ENCODE measurements around the gene WNT2. TPM values are rescaled to one million over a fixed set of nuclear protein-coding genes. Genes with fewer than 3 reads are reported as not detected.

The WNT2 gene
- total RNA-seq, 1 experiment from 2014 or later, result not detected

- no peak overlapping the region for H2AFZ ChIP-seq (ENCODE audit: low read length)
- ATAC-seq, result no peak
- H3K79me2 ChIP-seq (ENCODE audit: low read length), result no peaks in the 10 kb centered on the region
- H3F3A ChIP-seq (ENCODE audit: low read length, unreplicated experiment), result peaks cover 4% of the 10 kb centered on the region
- intact Hi-C loops (cut with micrococcal nuclease), result loop anchor here (2.0 kb wide), 1 partner anchor 53 kb away; no protein-coding TSS in a partner anchor
- no peaks in the 10 kb centered on the region for H3K9me2 ChIP-seq (replicated peaks; ENCODE audit: low read length)
- H3K36me3 ChIP-seq (ENCODE audit: low read depth, low read length), result no peaks in the 10 kb centered on the region
- H3K4me2 ChIP-seq (ENCODE audit: low read length), result no peak overlapping the region
- ChIA-PET POLR2A (ENCODE audit: unreplicated experiment) (no interaction called here), CTCF (no interaction called here)
- no peak for TF ChIP-seq EZH2 (IDR thresholded peaks at IDR 0.05; ENCODE audit: low read length, unreplicated experiment)
- TF ChIP-seq EZH2phosphoT487 (IDR thresholded peaks at IDR 0.05; ENCODE audit: borderline replicate concordance, low read length), result no peak
- no peak for TF ChIP-seq CTCF (conservative IDR thresholded peaks at IDR 0.05; ENCODE audit: low read depth, low read length)
- H3K27me3 ChIP-seq (ENCODE audit: low read length), result no peaks in the 10 kb centered on the region
- H3K9ac ChIP-seq (ENCODE audit: low read length), result peak overlapping the region; percentile 89; the same call in 1 of the 2 replicates
- no TSS peak for BruUV-seq (replicated peaks)
- H3K4me3 ChIP-seq (ENCODE audit: low read length), result no peak overlapping the region
- no peak for DNase-seq
- H4K20me1 ChIP-seq (ENCODE audit: low read length), result no peaks in the 10 kb centered on the region
- H3K4me1 ChIP-seq (ENCODE audit: insufficient read depth, low read length), result peaks cover 26% of the 10 kb centered on the region
- peak overlapping the region; percentile 98 for H3K27ac ChIP-seq (ENCODE audit: low read length)
- no peaks in the 10 kb centered on the region for H3K9me3 ChIP-seq (ENCODE audit: low read length)
These were observed 51.3 kb downstream of the WNT2 start for GRCh38 chr7:117271566-117271965.

- no peak for TF ChIP-seq CTCF (conservative IDR thresholded peaks at IDR 0.05; ENCODE audit: low read depth, low read length)
- no peak for TF ChIP-seq EZH2phosphoT487 (IDR thresholded peaks at IDR 0.05; ENCODE audit: borderline replicate concordance, low read length)
- TF ChIP-seq EZH2 (IDR thresholded peaks at IDR 0.05; ENCODE audit: low read length, unreplicated experiment), result no peak
- peak overlapping the region; percentile 59 for H3K4me3 ChIP-seq (ENCODE audit: low read length)
These were observed 52.5 kb downstream of the WNT2 start for GRCh38 chr7:117270371-117270770.

GRCh38 chr7:117269886-117270285 lies 53.0 kb downstream of the WNT2 start:
- H3F3A ChIP-seq (ENCODE audit: low read length, unreplicated experiment), result peaks cover 4% of the 10 kb centered on the region
- peak overlapping the region; percentile 89 for H3K9ac ChIP-seq (ENCODE audit: low read length)
- intact Hi-C loops (cut with micrococcal nuclease), result loop anchor here (1.0 to 2.0 kb wide), 2 partner anchors 51 to 138 kb away; no protein-coding TSS in a partner anchor
- peaks cover 26% of the 10 kb centered on the region for H3K4me1 ChIP-seq (ENCODE audit: insufficient read depth, low read length)
- TF ChIP-seq CTCF (conservative IDR thresholded peaks at IDR 0.05; ENCODE audit: low read depth, low read length) (no peak), EZH2 (IDR thresholded peaks at IDR 0.05; ENCODE audit: low read length, unreplicated experiment) (no peak), EZH2phosphoT487 (IDR thresholded peaks at IDR 0.05; ENCODE audit: borderline replicate concordance, low read length) (no peak)
- peak overlapping the region; percentile 90 for H3K4me2 ChIP-seq (ENCODE audit: low read length)
- no peaks in the 10 kb centered on the region for H3K9me3 ChIP-seq (ENCODE audit: low read length)
- H3K27ac ChIP-seq (ENCODE audit: low read length), result peak overlapping the region; percentile 98
- H2AFZ ChIP-seq (ENCODE audit: low read length), result 0 out of 2 replicates have a peak overlapping the region, but pooled peaks have one; percentile 27
- ATAC-seq (peak; percentile 80), DNase-seq (peak; percentile 88)
- POLR2A ChIA-PET (ENCODE audit: unreplicated experiment), result interaction anchor here (0.5 kb wide), 1 partner anchor 1058 kb away, joined by 7 read pairs; no protein-coding TSS in a partner anchor
- H3K9me2 ChIP-seq (replicated peaks; ENCODE audit: low read length), result no peaks in the 10 kb centered on the region
- H3K4me3 ChIP-seq (ENCODE audit: low read length), result peak overlapping the region; percentile 59
- no peaks in the 10 kb centered on the region for H3K36me3 ChIP-seq (ENCODE audit: low read depth, low read length)
- H4K20me1 ChIP-seq (ENCODE audit: low read length), result no peaks in the 10 kb centered on the region
- no peaks in the 10 kb centered on the region for H3K27me3 ChIP-seq (ENCODE audit: low read length)
- BruUV-seq (replicated peaks), result TSS peak; percentile 90
- no peaks in the 10 kb centered on the region for H3K79me2 ChIP-seq (ENCODE audit: low read length)
- CTCF ChIA-PET, result no interaction called here

More at GRCh38 chr7:117270371-117270770, 52.5 kb downstream of the WNT2 start:
- peak overlapping the region; percentile 90 for H3K4me2 ChIP-seq (ENCODE audit: low read length)
- H3K27ac ChIP-seq (ENCODE audit: low read length), result peak overlapping the region; percentile 98
- ChIA-PET CTCF (no interaction called here), POLR2A (ENCODE audit: unreplicated experiment) (interaction anchor here (0.5 kb wide), 1 partner anchor 1058 kb away, joined by 7 read pairs; no protein-coding TSS in a partner anchor)
- peak overlapping the region; percentile 27; the same call in 1 of the 2 replicates for H2AFZ ChIP-seq (ENCODE audit: low read length)
- peaks cover 26% of the 10 kb centered on the region for H3K4me1 ChIP-seq (ENCODE audit: insufficient read depth, low read length)
- intact Hi-C loops (cut with micrococcal nuclease), result loop anchor here (1.0 to 2.0 kb wide), 2 partner anchors 52 to 138 kb away; no protein-coding TSS in a partner anchor
- no peaks in the 10 kb centered on the region for H3K36me3 ChIP-seq (ENCODE audit: low read depth, low read length)
- H3K9me2 ChIP-seq (replicated peaks; ENCODE audit: low read length), result no peaks in the 10 kb centered on the region
- DNase-seq (peak; percentile 81), ATAC-seq (peak; percentile 81)
- H4K20me1 ChIP-seq (ENCODE audit: low read length), result no peaks in the 10 kb centered on the region
- H3K9me3 ChIP-seq (ENCODE audit: low read length), result no peaks in the 10 kb centered on the region
- peak overlapping the region; percentile 89 for H3K9ac ChIP-seq (ENCODE audit: low read length)
- peaks cover 4% of the 10 kb centered on the region for H3F3A ChIP-seq (ENCODE audit: low read length, unreplicated experiment)
- BruUV-seq (replicated peaks), result TSS peak; percentile 81
- H3K27me3 ChIP-seq (ENCODE audit: low read length), result no peaks in the 10 kb centered on the region
- no peaks in the 10 kb centered on the region for H3K79me2 ChIP-seq (ENCODE audit: low read length)
